SK-N-SH treated with all-trans-retinoic acid at 6 μM for 48 hours (cell line): ENCODE measurements around the gene ASTN2.

Source experiments
- ATAC-seq: fragments of 200-7000 bp; cut with Tn5 transposase; 3 replicates; pipeline ENCODE4 v1.9.1; 2020; ENCODE audit warnings: mild to moderate bottlenecking, moderate library complexity
- ARNTL ChIP-seq: fragments of 450-650 bp; formaldehyde crosslinking; IDR thresholded peaks from 2 replicates; pipeline ENCODE4 v1.5.0; 2020; ENCODE audit warnings: low read depth, mild to moderate bottlenecking, moderate library complexity, borderline replicate concordance
- BACH2 ChIP-seq: fragments of 250-450 bp; sonication (Bioruptor Pico); IDR thresholded peaks from 2 replicates; pipeline ENCODE4 v1.9.0; 2021; ENCODE audit warnings: mild to moderate bottlenecking, borderline replicate concordance
- ESRRG ChIP-seq: fragments of 250-450 bp; sonication (Bioruptor Pico); IDR thresholded peaks from 2 replicates; pipeline ENCODE4 v1.6.1; 2021; ENCODE audit warnings: mild to moderate bottlenecking
- ISL1 ChIP-seq: fragments of 250-450 bp; sonication (Bioruptor Pico); IDR thresholded peaks from 2 replicates; pipeline ENCODE4 v2.1.2; 2022; ENCODE audit warnings: mild to moderate bottlenecking, moderate library complexity
- OSR1 ChIP-seq: fragments of 250-450 bp; sonication (Bioruptor Pico); IDR thresholded peaks from 2 replicates; pipeline ENCODE4 v1.8.0; 2022; ENCODE audit warnings: moderate library complexity, mild to moderate bottlenecking, inconsistent platforms
- PPARA ChIP-seq: fragments of 250-450 bp; sonication (Bioruptor Pico); IDR thresholded peaks from 2 replicates; pipeline ENCODE4 v1.5.0; 2020; ENCODE audit warnings: mild to moderate bottlenecking, borderline replicate concordance
- RARB ChIP-seq: fragments of 250-450 bp; sonication (Bioruptor Pico); IDR thresholded peaks from 2 replicates; pipeline ENCODE4 v1.8.0; 2021; ENCODE audit warnings: mild to moderate bottlenecking, moderate library complexity
- SNAI2 ChIP-seq: fragments of 250-450 bp; sonication (Bioruptor Pico); IDR thresholded peaks from 2 replicates; pipeline ENCODE4 v1.5.0; 2020; ENCODE audit warnings: mild to moderate bottlenecking, moderate library complexity
- TCF4 ChIP-seq: fragments of 250-450 bp; sonication (Bioruptor Pico); IDR thresholded peaks from 2 replicates; pipeline ENCODE4 v1.8.0; 2021; ENCODE audit warnings: mild to moderate bottlenecking, moderate library complexity, borderline replicate concordance
- TOX ChIP-seq: fragments of 250-450 bp; sonication (Bioruptor Pico); IDR thresholded peaks from 2 replicates; pipeline ENCODE4 v1.8.0; 2021; ENCODE audit warnings: mild to moderate bottlenecking, moderate library complexity, borderline replicate concordance
- ZFP3 ChIP-seq: fragments of 250-450 bp; sonication (Bioruptor Pico); IDR thresholded peaks from 2 replicates; pipeline ENCODE4 v1.5.0; 2020; ENCODE audit warnings: mild to moderate bottlenecking, moderate library complexity
- ZFP30 ChIP-seq: fragments of 450-650 bp; formaldehyde crosslinking; IDR thresholded peaks from 2 replicates; pipeline ENCODE4 v1.5.0; 2022; ENCODE audit warnings: mild to moderate bottlenecking, moderate library complexity
- ZNF565 ChIP-seq: fragments of 450-650 bp; formaldehyde crosslinking; conservative IDR thresholded peaks from 2 replicates; pipeline ENCODE4 v1.5.0; 2020; ENCODE audit warnings: low read depth, mild to moderate bottlenecking, moderate library complexity
- ZNF70 ChIP-seq: fragments of 450-650 bp; formaldehyde crosslinking; IDR thresholded peaks from 2 replicates; pipeline ENCODE4 v1.5.0; 2020; ENCODE audit warnings: mild to moderate bottlenecking, moderate library complexity
- ZNF8 ChIP-seq: fragments of 450-650 bp; formaldehyde crosslinking; IDR thresholded peaks from 2 replicates; pipeline ENCODE4 v1.5.0; 2020; ENCODE audit warnings: mild to moderate bottlenecking, moderate library complexity
- TF ChIP-seq, protein P1 (sequence below): fragments of 250-450 bp; sonication (Bioruptor Pico); IDR thresholded peaks from 2 replicates; pipeline ENCODE4 v1.8.0; 2020; ENCODE audit warnings: mild to moderate bottlenecking, moderate library complexity, borderline replicate concordance
- TF ChIP-seq, protein P2 (sequence below): fragments of 250-450 bp; sonication (Bioruptor Pico); IDR thresholded peaks from 2 replicates; pipeline ENCODE4 v1.8.0; 2021; ENCODE audit warnings: low read depth, mild to moderate bottlenecking, moderate library complexity, borderline replicate concordance
- TF ChIP-seq, protein P3 (sequence below): fragments of 250-450 bp; sonication (Bioruptor Pico); IDR thresholded peaks from 2 replicates; pipeline ENCODE4 v1.5.0; 2020; ENCODE audit warnings: mild to moderate bottlenecking, moderate library complexity
- TF ChIP-seq, protein P4 (sequence below): fragments of 250-450 bp; sonication (Bioruptor Pico); IDR thresholded peaks from 2 replicates; pipeline ENCODE4 v1.5.1; 2020; ENCODE audit warnings: low read depth, mild to moderate bottlenecking, moderate library complexity
- TF ChIP-seq, protein P5 (sequence below): fragments of 250-450 bp; sonication (Bioruptor Pico); IDR thresholded peaks from 2 replicates; pipeline ENCODE4 v1.5.1; 2021; ENCODE audit warnings: mild to moderate bottlenecking, moderate library complexity

Gene ASTN2

DNA sequence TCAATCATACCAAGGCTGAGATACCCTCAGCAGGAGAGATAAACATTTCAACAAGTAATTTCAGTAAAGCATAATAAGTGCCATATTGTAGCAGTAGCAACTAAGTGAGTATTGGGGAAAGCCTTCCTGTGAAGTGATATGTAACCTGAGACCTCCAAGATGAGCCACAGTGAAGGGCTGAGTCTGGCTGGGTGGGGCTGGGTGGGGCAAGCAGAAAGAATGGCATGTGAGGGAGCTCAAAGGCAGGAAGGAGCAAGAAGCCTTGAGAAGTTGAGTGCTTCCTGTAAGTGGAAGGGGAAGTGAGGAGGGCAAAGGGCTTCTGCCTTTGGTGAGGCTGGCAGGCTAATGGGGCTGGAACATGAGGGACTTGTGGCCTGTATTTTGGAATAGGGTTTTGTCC is 19.7 kb upstream of the ASTN2 start:
- no peak for ATAC-seq
- TF ChIP-seq, protein P1, sequence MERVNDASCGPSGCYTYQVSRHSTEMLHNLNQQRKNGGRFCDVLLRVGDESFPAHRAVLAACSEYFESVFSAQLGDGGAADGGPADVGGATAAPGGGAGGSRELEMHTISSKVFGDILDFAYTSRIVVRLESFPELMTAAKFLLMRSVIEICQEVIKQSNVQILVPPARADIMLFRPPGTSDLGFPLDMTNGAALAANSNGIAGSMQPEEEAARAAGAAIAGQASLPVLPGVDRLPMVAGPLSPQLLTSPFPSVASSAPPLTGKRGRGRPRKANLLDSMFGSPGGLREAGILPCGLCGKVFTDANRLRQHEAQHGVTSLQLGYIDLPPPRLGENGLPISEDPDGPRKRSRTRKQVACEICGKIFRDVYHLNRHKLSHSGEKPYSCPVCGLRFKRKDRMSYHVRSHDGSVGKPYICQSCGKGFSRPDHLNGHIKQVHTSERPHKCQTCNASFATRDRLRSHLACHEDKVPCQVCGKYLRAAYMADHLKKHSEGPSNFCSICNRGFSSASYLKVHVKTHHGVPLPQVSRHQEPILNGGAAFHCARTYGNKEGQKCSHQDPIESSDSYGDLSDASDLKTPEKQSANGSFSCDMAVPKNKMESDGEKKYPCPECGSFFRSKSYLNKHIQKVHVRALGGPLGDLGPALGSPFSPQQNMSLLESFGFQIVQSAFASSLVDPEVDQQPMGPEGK (CRISPR knock-in tag), result no peak
- TF ChIP-seq TOX (CRISPR knock-in tag) (no peak), ZNF8 (CRISPR knock-in tag) (no peak), ZFP30 (CRISPR knock-in tag) (no peak), TCF4 (CRISPR knock-in tag) (no peak)
- TF ChIP-seq, protein P2, sequence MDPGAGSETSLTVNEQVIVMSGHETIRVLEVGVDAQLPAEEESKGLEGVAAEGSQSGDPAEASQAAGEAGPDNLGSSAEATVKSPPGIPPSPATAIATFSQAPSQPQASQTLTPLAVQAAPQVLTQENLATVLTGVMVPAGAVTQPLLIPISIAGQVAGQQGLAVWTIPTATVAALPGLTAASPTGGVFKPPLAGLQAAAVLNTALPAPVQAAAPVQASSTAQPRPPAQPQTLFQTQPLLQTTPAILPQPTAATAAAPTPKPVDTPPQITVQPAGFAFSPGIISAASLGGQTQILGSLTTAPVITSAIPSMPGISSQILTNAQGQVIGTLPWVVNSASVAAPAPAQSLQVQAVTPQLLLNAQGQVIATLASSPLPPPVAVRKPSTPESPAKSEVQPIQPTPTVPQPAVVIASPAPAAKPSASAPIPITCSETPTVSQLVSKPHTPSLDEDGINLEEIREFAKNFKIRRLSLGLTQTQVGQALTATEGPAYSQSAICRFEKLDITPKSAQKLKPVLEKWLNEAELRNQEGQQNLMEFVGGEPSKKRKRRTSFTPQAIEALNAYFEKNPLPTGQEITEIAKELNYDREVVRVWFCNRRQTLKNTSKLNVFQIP (CRISPR knock-in tag), result no peak
- TF ChIP-seq, protein P3, sequence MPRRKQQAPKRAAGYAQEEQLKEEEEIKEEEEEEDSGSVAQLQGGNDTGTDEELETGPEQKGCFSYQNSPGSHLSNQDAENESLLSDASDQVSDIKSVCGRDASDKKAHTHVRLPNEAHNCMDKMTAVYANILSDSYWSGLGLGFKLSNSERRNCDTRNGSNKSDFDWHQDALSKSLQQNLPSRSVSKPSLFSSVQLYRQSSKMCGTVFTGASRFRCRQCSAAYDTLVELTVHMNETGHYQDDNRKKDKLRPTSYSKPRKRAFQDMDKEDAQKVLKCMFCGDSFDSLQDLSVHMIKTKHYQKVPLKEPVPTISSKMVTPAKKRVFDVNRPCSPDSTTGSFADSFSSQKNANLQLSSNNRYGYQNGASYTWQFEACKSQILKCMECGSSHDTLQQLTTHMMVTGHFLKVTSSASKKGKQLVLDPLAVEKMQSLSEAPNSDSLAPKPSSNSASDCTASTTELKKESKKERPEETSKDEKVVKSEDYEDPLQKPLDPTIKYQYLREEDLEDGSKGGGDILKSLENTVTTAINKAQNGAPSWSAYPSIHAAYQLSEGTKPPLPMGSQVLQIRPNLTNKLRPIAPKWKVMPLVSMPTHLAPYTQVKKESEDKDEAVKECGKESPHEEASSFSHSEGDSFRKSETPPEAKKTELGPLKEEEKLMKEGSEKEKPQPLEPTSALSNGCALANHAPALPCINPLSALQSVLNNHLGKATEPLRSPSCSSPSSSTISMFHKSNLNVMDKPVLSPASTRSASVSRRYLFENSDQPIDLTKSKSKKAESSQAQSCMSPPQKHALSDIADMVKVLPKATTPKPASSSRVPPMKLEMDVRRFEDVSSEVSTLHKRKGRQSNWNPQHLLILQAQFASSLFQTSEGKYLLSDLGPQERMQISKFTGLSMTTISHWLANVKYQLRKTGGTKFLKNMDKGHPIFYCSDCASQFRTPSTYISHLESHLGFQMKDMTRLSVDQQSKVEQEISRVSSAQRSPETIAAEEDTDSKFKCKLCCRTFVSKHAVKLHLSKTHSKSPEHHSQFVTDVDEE (CRISPR knock-in tag), result no peak
- TF ChIP-seq, protein P4, sequence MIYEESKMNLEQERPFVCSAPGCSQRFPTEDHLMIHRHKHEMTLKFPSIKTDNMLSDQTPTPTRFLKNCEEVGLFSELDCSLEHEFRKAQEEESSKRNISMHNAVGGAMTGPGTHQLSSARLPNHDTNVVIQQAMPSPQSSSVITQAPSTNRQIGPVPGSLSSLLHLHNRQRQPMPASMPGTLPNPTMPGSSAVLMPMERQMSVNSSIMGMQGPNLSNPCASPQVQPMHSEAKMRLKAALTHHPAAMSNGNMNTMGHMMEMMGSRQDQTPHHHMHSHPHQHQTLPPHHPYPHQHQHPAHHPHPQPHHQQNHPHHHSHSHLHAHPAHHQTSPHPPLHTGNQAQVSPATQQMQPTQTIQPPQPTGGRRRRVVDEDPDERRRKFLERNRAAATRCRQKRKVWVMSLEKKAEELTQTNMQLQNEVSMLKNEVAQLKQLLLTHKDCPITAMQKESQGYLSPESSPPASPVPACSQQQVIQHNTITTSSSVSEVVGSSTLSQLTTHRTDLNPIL, result no peak

DNA sequence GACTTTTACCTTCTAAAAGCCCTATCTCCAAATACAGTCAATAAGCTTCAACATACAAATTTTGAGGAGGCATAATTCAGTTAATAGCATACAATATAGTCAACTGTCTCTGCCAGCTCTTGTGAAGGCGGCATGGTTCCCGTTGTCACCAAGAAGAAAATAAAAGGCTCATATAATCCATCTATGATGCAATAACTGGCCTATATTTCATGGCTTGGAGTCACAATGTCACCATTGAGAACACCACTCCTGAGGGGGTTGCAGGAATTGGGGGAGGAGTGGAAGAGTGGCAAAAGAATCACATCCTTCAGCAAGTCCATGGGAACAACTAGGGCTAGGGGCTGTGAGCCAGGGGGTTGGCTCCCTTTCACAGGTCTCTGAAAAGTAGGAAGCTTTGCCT is 16.0 kb upstream of the ASTN2 start:
- TF ChIP-seq, protein P2 (CRISPR knock-in tag), result no peak
- TF ChIP-seq ZNF70 (CRISPR knock-in tag) (no peak), OSR1 (no peak), ESRRG (no peak), BACH2 (CRISPR knock-in tag) (no peak), PPARA (CRISPR knock-in tag) (no peak), ARNTL (CRISPR knock-in tag) (no peak), RARB (CRISPR knock-in tag) (no peak), TOX (CRISPR knock-in tag) (no peak), ZFP30 (CRISPR knock-in tag) (no peak), SNAI2 (no peak)
- TF ChIP-seq, protein P4, result no peak
- TF ChIP-seq, all 23 proteins: peak for 0
- ATAC-seq, result no peak

DNA sequence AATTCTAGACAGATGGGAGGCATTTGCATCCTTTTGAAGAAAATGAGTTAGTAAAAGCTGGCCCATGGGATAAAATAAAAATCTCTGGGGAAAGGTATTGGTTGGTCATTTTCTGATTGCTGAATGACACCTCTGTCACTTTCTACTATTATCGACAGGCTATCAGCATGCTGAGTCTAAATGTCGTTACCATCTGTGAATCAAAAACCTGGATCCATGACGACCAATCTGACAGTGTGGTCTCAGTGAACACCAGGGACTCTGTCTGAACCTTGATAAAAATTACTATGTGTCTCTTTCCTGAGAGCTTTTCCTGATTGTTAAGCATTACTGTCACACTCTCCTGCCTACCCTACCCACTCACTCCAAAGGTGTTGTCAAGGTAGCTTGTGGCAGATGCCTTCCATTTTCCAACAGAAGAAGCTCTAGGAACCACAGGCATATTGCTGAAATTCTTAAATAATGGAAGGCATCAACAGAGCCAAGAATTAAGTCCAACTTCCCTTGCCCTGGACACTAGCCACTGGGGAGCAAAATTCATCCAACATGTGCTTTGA is 12.6 kb upstream of the ASTN2 start:
- no peak for ATAC-seq
- TF ChIP-seq, protein P1 (CRISPR knock-in tag), result no peak
- no peak for TF ChIP-seq ZNF565 (CRISPR knock-in tag)
- no peak for TF ChIP-seq ZFP30 (CRISPR knock-in tag)
- no peak for TF ChIP-seq OSR1
- TF ChIP-seq, protein P2 (CRISPR knock-in tag), result no peak
- no peak for TF ChIP-seq TCF4 (CRISPR knock-in tag)
- TF ChIP-seq ZFP3 (CRISPR knock-in tag), result no peak
- TF ChIP-seq, protein P5, sequence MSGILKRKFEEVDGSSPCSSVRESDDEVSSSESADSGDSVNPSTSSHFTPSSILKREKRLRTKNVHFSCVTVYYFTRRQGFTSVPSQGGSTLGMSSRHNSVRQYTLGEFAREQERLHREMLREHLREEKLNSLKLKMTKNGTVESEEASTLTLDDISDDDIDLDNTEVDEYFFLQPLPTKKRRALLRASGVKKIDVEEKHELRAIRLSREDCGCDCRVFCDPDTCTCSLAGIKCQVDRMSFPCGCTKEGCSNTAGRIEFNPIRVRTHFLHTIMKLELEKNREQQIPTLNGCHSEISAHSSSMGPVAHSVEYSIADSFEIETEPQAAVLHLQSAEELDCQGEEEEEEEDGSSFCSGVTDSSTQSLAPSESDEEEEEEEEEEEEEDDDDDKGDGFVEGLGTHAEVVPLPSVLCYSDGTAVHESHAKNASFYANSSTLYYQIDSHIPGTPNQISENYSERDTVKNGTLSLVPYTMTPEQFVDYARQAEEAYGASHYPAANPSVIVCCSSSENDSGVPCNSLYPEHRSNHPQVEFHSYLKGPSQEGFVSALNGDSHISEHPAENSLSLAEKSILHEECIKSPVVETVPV (CRISPR knock-in tag), result no peak
- TF ChIP-seq TOX (CRISPR knock-in tag), result no peak
- no peak for TF ChIP-seq ISL1 (CRISPR knock-in tag)
- no peak for TF ChIP-seq ARNTL (CRISPR knock-in tag)
